AG09319 (cell line): Measurements from ENCODE around the gene JRKL.
"Not testable (repeated sequence)": the region's sequence is repeated elsewhere in the genome, so short reads cannot be mapped to it uniquely, and the experiment has no call there.

Experiments used
- DNase-seq: peaks from one replicate; pipeline ENCODE4 v3.0.0-alpha.2; 2010; ENCODE audit warnings: low read depth; ENCODE audit errors: extremely low read depth
- CTCF ChIP-seq: IDR thresholded peaks from 2 replicates; pipeline ENCODE4 v1.5.1; 2011; ENCODE audit warnings: low read depth, mild to moderate bottlenecking, inconsistent platforms, low read length, moderate library complexity

JRKL gene

DNA sequence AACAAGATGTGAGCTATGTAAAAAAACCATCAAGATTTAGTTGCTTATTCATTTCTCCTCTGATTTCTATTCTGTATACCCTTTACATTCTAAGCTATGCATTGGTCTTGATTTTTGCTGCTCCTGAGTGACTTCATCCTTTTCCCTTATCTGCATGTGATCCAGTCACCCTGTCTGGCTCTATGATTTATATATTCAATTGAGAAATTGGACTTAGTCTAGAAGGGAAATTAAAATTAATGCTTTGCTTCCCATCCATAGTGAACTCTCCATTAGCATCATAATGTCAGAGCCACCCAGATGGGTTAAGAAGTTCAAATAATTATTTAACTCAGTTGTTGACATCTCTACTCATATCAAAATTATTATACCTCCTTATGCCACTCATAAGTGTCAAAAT, 5.0 kb downstream of the JRKL start:
- no peak for TF ChIP-seq CTCF
- no peak for DNase-seq

DNA sequence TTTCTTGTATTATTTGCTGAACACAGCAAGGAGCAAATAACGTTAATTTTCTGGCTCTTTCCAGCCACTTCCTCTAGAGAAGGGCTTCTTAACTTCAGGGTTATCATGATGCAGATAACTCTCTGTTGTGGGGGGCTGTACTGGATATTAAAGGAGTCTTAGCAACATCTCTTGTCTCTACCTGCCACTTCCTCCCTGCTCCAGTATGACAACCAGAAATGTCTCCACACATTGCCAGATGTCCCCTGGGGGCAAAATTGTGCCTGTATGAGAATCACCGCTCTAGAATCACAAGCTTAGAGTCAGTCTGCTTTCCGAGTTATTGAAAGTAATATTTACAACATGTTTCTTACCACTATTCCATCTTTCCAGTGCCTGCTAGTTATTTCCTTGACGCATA, 6.8 kb downstream of the JRKL start:
- no peak for TF ChIP-seq CTCF
- no peak for DNase-seq

GRCh38 chr11:96397863-96398262, 8.1 kb downstream of the JRKL start:
- DNase-seq = no peak

GRCh38 chr11:96400697-96401096, 10.9 kb downstream of the JRKL start:
- no peak for TF ChIP-seq CTCF
- no peak for DNase-seq

More at GRCh38 chr11:96397863-96398262, 8.1 kb downstream of the JRKL start:
- TF ChIP-seq CTCF = no peak

GRCh38 chr11:96411412-96411811, 21.6 kb downstream of the JRKL start:
- DNase-seq = not testable (repeated sequence)

- no peak for DNase-seq
- no peak for TF ChIP-seq CTCF
These were observed 23.1 kb downstream of the JRKL start for GRCh38 chr11:96412761-96413381.

DNA sequence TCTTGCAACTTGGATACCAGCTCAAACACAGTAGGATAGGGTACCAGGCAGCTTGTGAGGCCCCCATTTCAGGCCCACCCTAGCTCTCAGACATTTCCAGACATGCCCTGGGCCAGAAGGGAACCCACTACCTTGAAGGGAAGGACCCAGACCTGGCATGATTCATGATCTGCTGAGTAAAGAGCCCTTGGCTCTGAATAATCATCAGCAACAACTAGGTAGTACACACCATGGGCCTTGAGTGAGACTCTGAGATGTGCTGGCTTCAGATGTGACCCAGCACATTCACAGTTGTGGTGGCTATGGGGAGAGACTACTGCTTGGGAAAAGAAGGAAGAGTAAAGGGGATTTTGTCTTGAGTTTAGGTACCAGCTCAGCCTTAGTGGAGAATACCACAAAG, 23.6 kb downstream of the JRKL start:
- no peak for DNase-seq
- TF ChIP-seq CTCF = no peak

DNA sequence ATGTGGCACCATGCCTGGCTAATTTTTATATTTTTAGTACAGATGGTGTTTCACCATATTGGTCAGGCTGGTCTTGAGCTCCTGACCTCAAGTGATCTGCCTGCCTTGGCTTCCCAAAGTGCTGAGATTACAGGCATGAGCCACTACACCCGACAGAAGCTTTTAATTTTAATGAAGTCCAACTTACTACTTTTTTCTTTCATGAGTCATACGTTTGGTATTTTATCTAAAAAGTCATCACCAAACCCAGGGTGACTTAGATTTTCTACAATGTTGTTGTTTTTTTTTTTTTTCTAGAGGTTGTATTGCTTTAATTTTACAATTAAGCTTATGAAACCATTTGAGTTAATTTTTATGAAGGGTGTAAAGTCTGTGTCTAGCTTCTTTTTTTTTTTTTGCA, 34.9 kb downstream of the JRKL start:
- TF ChIP-seq CTCF = no peak
- DNase-seq = peak; percentile 24
